Measurements from ENCODE around the gene ZNF236.

DNA sequence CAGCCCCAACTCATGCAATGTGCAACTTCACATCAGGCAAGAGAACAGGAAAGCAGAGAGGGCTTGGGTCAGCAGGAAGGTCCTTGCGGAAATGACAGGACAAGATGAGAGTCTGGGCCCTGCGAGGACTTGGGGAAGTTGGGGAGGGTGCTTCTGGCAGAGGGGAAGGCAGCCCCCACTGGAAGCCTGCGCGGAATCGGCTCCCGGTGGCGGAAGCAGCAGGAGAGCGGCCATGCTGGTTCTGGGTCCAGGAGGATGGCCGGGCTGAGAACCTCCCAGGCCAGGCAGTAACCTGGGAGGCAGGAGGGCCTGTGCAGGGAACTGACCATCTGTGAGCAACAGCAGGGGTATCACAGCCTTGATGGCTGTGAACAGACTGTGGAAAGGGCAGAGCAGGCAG is 197.3 kb downstream of the ZNF236 start:
- TF ChIP-seq, protein P1, sequence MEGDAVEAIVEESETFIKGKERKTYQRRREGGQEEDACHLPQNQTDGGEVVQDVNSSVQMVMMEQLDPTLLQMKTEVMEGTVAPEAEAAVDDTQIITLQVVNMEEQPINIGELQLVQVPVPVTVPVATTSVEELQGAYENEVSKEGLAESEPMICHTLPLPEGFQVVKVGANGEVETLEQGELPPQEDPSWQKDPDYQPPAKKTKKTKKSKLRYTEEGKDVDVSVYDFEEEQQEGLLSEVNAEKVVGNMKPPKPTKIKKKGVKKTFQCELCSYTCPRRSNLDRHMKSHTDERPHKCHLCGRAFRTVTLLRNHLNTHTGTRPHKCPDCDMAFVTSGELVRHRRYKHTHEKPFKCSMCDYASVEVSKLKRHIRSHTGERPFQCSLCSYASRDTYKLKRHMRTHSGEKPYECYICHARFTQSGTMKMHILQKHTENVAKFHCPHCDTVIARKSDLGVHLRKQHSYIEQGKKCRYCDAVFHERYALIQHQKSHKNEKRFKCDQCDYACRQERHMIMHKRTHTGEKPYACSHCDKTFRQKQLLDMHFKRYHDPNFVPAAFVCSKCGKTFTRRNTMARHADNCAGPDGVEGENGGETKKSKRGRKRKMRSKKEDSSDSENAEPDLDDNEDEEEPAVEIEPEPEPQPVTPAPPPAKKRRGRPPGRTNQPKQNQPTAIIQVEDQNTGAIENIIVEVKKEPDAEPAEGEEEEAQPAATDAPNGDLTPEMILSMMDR (IDR thresholded peaks at IDR 0.05) = no peak
- no peak for TF ChIP-seq POLR2AphosphoS5 (IDR thresholded peaks at IDR 0.05; ENCODE audit: insufficient read depth in 1 of 2, low read depth in 1 of 2)

All from vagina (tissue), 2 donors.